CD4-positive, alpha-beta T cell (primary cell): ENCODE data around the gene DPP3. TPM values are rescaled to one million over a fixed set of nuclear protein-coding genes. Genes with fewer than 3 reads are reported as not detected.

Source experiments
- ATAC-seq: fragments of 200-7000 bp; cut with Tn5 transposase; one replicate; pipeline ENCODE4 v1.10.0; 2022; ENCODE audit warnings: mild to moderate bottlenecking; ENCODE audit not compliant: poor library complexity
- CTCF ChIA-PET: fragments of 350-600 bp; sonication (Branson Sonifier 250); formaldehyde crosslinking; loops from one replicate; lab custom pipeline; 2021; ENCODE audit warnings: antibody characterized with exemption, inconsistent platforms; lab: Charles Lee
- POLR2A ChIA-PET: fragments of 350-600 bp; sonication (Branson Sonifier 250); formaldehyde crosslinking; loops from one replicate; lab custom pipeline; 2021; ENCODE audit warnings: antibody characterized with exemption, inconsistent platforms; lab: Charles Lee
- DNase-seq, 14 experiments: peaks; one replicate each; pipeline ENCODE4 v3.0.0-alpha.2; 2013 to 2020; ENCODE audit warnings: mixed read lengths in 2 of 14
- H3K27ac ChIP-seq, 2 donors: one replicate each; pipeline versions ENCODE4 v1.5.1 to v1.7.0; 2013; ENCODE audit warnings: low read length in 2 of 2, low read depth in 1 of 2, mild to moderate bottlenecking in 1 of 2
- H3K27me3 ChIP-seq, 2 experiments: 1 replicate in 1 of 2; 2 replicates in 1 of 2; pipeline versions ENCODE4 v1.6.1 to v1.7.0; 2013; ENCODE audit warnings: low read length in 2 of 2, control low read depth in 1 of 2, mild to moderate bottlenecking in 1 of 2, moderate library complexity in 1 of 2; ENCODE audit not compliant: insufficient read depth in 2 of 2, control insufficient read depth in 1 of 2
- H3K36me3 ChIP-seq: one replicate; pipeline ENCODE4 v1.6.1; 2013; ENCODE audit warnings: low read length, control low read depth; ENCODE audit not compliant: insufficient read depth
- H3K4me1 ChIP-seq: one replicate; pipeline ENCODE4 v1.6.1; 2013; ENCODE audit warnings: low read length, control low read depth; ENCODE audit not compliant: insufficient read depth
- H3K4me3 ChIP-seq: one replicate; pipeline ENCODE4 v1.5.1; 2013; ENCODE audit warnings: mild to moderate bottlenecking, low read length, moderate library complexity
- H3K9me3 ChIP-seq, 2 experiments: 1 replicate in 1 of 2; 2 replicates in 1 of 2; pipeline versions ENCODE4 v1.6.1 to v1.7.0; 2013; ENCODE audit warnings: low read length in 2 of 2, mild to moderate bottlenecking in 2 of 2, control low read depth in 1 of 2, moderate library complexity in 1 of 2; ENCODE audit not compliant: control insufficient read depth in 1 of 2, insufficient read depth in 1 of 2
- H3K27ac Mint-ChIP-seq: one replicate; pipeline ENCODE4 v1.8.0; 2020; ENCODE audit warnings: mixed read lengths
- H3K27me3 Mint-ChIP-seq: one replicate; pipeline ENCODE4 v1.8.0; 2021; ENCODE audit warnings: mixed read lengths
- H3K36me3 Mint-ChIP-seq: one replicate; pipeline ENCODE4 v1.8.0; 2021; ENCODE audit warnings: low read depth, mixed read lengths
- H3K4me1 Mint-ChIP-seq: one replicate; pipeline ENCODE4 v1.8.0; 2021; ENCODE audit warnings: low read depth, mixed read lengths
- H3K4me3 Mint-ChIP-seq: one replicate; pipeline ENCODE4 v1.8.0; 2020; ENCODE audit warnings: mild to moderate bottlenecking, mixed read lengths
- H3K9me3 Mint-ChIP-seq: one replicate; pipeline ENCODE4 v1.8.0; 2020; ENCODE audit warnings: mixed read lengths
- CTCF ChIP-seq: fragments of 200-600 bp; IDR thresholded peaks from one replicate; pipeline ENCODE4 v1.8.0; 2022; ENCODE audit warnings: antibody characterized with exemption, mild to moderate bottlenecking
- intact Hi-C, 2 experiments: fragments of 100-400 bp; cut with DNase I in 1 of 2; cut with micrococcal nuclease in 1 of 2; formaldehyde crosslinking; loops; one replicate each; pipeline versions ENCODE4 v1.15.1 to v1.9.0; 2023 to 2025; cut with DNase I, micrococcal nuclease
- total RNA-seq, 174 experiments: library from RNA in 2 of 174; stranded (reverse) in 2 of 174; gene quantifications; one replicate each; pipeline ENCODE4 v1.2.3 and lab custom pipeline; 2021 to 2026

The DPP3 gene
- total RNA-seq, 2 experiments from 2014 or later: 16.9 to 17.7 TPM

GRCh38 chr11:66548041-66548440, 67.8 kb downstream of the DPP3 start:
- H3K27ac ChIP-seq: no peak overlapping the region
- ATAC-seq (no peak), DNase-seq (no peak)
- H3K27me3 ChIP-seq: no peaks in the 10 kb centered on the region
- H3K4me3 Mint-ChIP-seq: peak overlapping the region; percentile 74
- H3K4me3 ChIP-seq: no peak overlapping the region
- H3K9me3 Mint-ChIP-seq: no peaks in the 10 kb centered on the region
- H3K36me3 ChIP-seq: peaks cover under 1% of the 10 kb centered on the region
- H3K36me3 Mint-ChIP-seq: peaks cover 7% of the 10 kb centered on the region
- ChIA-PET CTCF (no interaction called here), POLR2A (no interaction called here)
- intact Hi-C loops: no loop called here
- no peak for TF ChIP-seq CTCF
- peaks cover 38% of the 10 kb centered on the region for H3K4me1 ChIP-seq
- no peaks in the 10 kb centered on the region for H3K27me3 Mint-ChIP-seq
- no peaks in the 10 kb centered on the region for H3K9me3 ChIP-seq
- H3K4me1 Mint-ChIP-seq: peaks cover 21% of the 10 kb centered on the region
- no peak overlapping the region for H3K27ac Mint-ChIP-seq

GRCh38 chr11:66548774-66549630, 68.8 kb downstream of the DPP3 start:
- H3K27me3 Mint-ChIP-seq: no peaks in the 10 kb centered on the region
- TF ChIP-seq CTCF: no peak
- H3K27ac Mint-ChIP-seq: peak overlapping the region; percentile 18
- no peak for ATAC-seq
- H3K36me3 Mint-ChIP-seq: no peaks in the 10 kb centered on the region
- ChIA-PET POLR2A (no interaction called here), CTCF (no interaction called here)
- Histone ChIP-seq H3K4me1 (peaks cover 28% of the 10 kb centered on the region), H3K4me3 (no peak overlapping the region), H3K36me3 (no peaks in the 10 kb centered on the region), H3K9me3 (no peaks in the 10 kb centered on the region), H3K27me3 (no peaks in the 10 kb centered on the region), H3K27ac (no peak overlapping the region)
- H3K4me3 Mint-ChIP-seq: peak overlapping the region; percentile 74
- no peaks in the 10 kb centered on the region for H3K9me3 Mint-ChIP-seq
- no peak for DNase-seq
- intact Hi-C loops: no loop called here
- H3K4me1 Mint-ChIP-seq: peaks cover 11% of the 10 kb centered on the region

GRCh38 chr11:66549696-66550095, 69.5 kb downstream of the DPP3 start:
- no peak overlapping the region for H3K4me3 ChIP-seq
- DNase-seq (no peak), ATAC-seq (no peak)
- intact Hi-C loops: no loop called here
- Mint-ChIP-seq H3K27ac (no peak overlapping the region), H3K36me3 (no peaks in the 10 kb centered on the region), H3K4me1 (peaks cover 6% of the 10 kb centered on the region), H3K9me3 (no peaks in the 10 kb centered on the region), H3K27me3 (no peaks in the 10 kb centered on the region), H3K4me3 (no peak overlapping the region)
- H3K9me3 ChIP-seq: no peaks in the 10 kb centered on the region
- H3K36me3 ChIP-seq: no peaks in the 10 kb centered on the region
- no peak for TF ChIP-seq CTCF
- H3K4me1 ChIP-seq: peaks cover 21% of the 10 kb centered on the region
- ChIA-PET CTCF (no interaction called here), POLR2A (no interaction called here)
- no peaks in the 10 kb centered on the region for H3K27me3 ChIP-seq
- H3K27ac ChIP-seq: no peak overlapping the region
